ENCODE measurements around the gene RHOG.
"Not testable (repeated sequence)": the region's sequence is repeated elsewhere in the genome, so short reads cannot be mapped to it uniquely, and the experiment has no call there.

The RHOG gene

GRCh38 chr11:3832816-3833215 is 7.9 kb downstream of the RHOG start:
- no peak for DNase-seq

DNA sequence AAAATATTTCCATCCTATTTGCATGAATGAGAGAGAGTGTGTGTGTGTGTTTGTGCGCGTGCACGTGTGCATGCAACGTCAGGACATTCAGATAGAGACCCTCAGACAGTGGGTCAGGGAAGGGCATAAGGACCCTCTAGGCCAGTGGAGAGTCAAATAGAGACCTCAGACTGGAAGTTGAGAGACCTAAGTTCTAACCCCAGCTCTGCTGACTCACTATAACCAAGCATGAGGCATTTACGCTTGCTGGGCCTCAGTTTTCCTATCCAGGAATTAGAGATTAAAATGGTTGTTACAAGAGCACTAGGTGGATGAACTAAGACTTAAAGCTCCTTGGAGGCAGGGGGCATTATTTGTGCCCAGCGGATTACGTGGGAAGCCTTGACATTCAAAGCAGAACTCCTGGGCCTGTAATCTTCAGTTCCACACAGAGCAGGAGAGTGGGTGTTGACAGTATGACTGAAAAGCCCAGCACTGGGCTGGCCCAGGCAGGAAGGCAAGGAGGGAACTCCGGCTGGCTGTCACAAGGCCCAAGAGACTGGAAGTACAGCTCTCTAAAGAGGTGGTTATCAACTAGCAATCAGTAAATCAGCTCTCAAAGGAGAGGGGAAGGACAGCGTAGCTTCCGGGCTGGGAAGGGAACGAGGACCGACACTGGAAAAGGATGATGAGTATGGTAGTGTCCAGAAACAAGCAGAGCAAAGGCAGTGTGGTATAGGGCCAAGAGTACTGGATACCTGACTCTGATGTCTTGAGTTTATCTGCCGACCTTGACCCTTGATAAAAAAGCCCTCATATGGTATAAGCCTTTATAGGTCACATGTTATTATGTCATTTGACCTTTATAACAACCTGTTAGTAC is 9.2 kb downstream of the RHOG start:
- no peak for DNase-seq

- DNase-seq: no peak
Observed at GRCh38 chr11:3830730-3831129, 10.0 kb downstream of the RHOG start.

GRCh38 chr11:3830088-3830487 is 10.7 kb downstream of the RHOG start:
- no peak for DNase-seq

DNA sequence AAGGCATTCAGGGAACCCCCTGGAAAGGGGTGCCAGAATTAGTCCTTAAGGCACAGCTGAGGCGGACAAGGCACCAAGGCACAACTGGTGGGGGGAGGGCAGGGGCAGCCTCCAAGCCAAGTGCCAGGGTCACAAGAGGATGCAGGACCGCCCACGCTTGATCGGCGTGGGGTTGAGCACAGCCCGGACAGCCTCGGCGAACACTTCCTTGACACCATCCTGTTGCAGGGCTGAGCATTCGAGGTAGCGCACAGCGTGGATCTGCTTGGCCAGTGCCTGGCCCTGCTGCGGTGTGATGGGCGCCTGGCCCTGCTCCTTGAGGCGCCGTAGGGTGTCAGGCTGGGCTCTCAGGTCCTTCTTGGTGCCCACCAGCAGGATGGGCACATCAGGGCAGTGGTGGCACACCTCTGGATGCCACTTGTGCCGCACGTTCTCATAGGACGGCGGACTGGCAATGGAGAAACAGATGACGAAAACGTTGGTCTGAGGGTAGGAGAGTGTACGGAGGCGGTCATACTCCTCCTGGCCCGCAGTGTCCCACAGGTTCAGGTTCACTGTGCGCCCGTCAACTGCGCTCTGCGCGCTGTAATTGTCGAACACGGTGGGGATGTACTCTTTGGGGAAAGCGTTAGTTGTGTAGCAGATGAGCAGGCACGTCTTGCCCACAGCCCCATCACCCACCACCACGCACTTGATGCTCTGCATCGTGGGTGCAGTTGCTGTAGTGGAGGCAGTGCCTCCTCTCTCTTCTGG is 13.1 kb downstream of the RHOG start:
- DNase-seq: no peak

GRCh38 chr11:3826721-3827120 is 14.0 kb downstream of the RHOG start:
- no peak for DNase-seq

- no peak for DNase-seq
Observed at GRCh38 chr11:3825473-3826154, 15.1 kb downstream of the RHOG start.

GRCh38 chr11:3824714-3825472 is 15.9 kb downstream of the RHOG start:
- peak; percentile 88 for DNase-seq

GRCh38 chr11:3823762-3824506 is 16.8 kb downstream of the RHOG start:
- DNase-seq: no peak

DNA sequence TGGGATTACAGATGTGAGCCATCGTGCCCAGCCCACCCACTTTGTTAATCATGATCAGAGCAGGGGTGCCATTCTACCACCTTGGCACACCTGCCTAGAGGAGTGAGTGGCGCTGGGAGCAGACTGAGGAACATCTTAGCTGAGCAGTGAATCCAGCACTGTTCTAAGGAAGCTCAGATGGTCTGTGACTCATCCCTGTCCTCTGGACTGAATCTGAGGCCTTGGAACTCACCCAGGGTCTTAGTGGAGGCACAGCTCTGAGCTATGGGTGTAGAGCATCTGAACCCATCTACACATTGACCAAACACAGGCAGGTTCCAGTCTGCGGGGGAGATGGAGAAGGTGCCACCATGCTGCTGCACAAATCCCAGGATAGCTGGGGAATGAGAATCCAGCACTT is 17.5 kb downstream of the RHOG start:
- no peak for DNase-seq

GRCh38 chr11:3822312-3822711 is 18.4 kb downstream of the RHOG start:
- no peak for DNase-seq

DNA sequence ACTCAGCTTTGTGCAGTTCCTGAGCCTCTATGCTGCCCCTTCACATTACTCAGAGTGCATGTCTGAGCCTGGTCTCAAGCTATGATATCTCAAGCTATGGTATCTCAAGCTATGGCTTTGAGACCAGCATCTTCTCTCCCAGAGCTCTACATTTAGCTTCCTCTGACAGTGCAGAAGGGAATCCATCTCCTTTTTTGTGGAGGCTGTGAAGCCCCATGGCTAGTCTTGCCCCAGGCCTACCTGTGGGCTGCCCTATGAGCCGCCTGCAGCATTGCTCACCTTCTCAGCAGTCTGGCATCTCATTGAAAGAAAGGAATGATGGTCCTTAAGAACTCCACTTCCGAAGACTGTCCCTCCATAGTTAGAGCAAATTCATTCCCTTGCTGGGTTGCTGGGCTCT is 19.8 kb downstream of the RHOG start:
- DNase-seq: no peak

GRCh38 chr11:3817181-3817800 is 23.5 kb downstream of the RHOG start:
- DNase-seq: no peak

- no peak for DNase-seq
Observed at GRCh38 chr11:3816673-3817072, 24.1 kb downstream of the RHOG start.

GRCh38 chr11:3815845-3816244 is 24.9 kb downstream of the RHOG start:
- DNase-seq: no peak

- not testable (repeated sequence) for DNase-seq
Observed at GRCh38 chr11:3814832-3815231, 25.9 kb downstream of the RHOG start.

DNA sequence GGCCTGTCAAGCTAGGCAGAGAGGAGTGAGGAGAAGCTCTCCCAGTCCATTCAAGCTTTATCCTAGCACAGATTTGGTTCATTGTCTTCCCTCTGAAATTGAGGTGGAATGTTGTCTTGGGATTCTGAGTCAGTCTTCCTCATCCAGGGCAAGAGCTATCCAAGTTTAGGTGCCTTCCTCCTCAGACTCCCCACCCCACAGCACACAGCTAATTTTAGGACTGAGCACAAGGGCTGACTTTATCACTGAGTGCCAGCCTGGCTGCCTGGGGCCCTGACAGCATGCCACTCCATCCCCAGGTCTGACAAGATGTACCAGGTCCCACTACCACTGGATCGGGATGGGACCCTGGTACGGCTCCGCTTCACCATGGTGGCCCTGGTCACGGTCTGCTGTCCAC is 29.8 kb downstream of the RHOG start:
- DNase-seq: no peak

DNA sequence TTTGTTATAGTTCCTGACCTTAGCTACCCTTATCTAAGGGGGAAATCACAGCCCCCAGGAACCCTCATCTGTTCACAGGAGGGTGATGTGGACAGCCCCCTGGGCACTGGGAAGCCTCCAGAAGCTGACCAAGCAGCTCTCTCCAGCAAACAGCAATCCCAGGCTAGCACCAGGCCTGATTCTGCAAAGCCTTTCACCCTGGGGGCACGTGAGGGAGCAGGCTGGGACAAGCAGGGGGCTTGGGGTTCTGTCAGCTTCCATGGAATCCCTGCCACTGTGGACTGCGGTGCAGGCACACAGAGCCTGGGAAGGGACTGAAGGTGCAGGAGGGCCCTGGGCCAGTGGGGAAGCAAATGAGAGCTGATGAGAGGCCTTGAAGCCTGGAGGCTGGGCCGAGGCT is 30.3 kb downstream of the RHOG start:
- no peak for DNase-seq

DNA sequence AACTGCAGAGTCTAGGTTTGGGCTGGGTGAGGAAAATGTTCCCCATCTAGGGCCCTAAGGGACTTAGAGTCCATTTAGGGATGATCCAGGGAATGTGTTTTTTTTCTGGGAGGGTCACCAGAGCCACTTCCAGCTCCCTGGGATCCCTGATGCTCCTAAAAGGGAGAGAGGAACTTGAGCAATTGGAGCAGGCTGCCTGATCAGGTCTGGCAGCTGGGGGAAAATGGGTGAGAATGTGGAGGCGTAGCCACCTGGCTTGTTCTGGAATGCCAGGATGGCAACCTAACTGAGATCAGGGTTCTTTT is 31.2 kb downstream of the RHOG start:
- DNase-seq: no peak

DNA sequence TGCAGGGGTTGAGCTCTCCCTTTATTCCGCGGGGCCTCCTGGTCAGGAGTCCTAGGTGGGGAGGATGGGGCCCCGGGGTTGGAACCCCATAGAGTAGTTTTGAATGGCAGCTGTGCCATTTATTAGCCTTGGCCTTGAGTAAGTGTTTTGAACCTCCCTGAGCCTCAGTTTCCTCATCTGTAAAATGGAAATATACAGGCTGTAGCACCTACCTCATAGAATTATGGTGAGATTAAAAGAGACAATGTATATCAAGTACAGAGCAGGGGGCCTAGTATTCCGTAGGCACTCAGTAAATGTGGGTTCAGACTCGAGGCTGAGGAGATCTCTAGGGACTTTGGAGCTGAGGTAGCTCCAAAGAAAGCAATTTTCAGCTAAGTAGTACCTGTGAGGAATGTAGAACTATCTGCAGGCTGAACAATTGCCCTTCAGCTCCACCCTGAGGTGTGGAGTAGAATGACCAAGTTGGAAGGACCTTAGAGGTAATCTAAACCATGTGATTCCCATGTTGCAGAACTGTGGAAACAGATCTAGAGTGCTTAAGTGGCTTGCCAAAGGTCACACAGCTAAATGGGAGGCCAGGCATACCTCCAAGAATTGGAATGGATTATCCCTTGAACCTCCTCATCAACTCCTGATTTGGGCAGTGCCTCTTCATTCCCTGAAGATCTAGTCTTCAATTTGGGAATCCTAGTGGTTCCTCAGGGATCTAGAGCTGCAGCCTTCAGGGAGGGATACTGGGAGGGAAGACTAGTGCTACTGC is 31.7 kb downstream of the RHOG start:
- peak; percentile 74 for DNase-seq
